Natural killer cell (primary cell): ENCODE results near the gene CHST11. TPM values are rescaled to one million over a fixed set of nuclear protein-coding genes. Genes with fewer than 3 reads are reported as not detected.

Experiments
- ATAC-seq, 3 donors: fragments of 150-1000 bp in 2 of 3; fragments of 200-7000 bp in 1 of 3; cut with Tn5 transposase; 1 replicate in 1 of 3; 2 replicates in 2 of 3; pipeline ENCODE4 v1.10.0; 2021; ENCODE audit warnings: mild to moderate bottlenecking in 2 of 3, moderate library complexity in 2 of 3
- DNase-seq, 2 donors: peaks; one replicate each; pipeline versions ENCODE4 v3.0.0 to v3.0.0-alpha.2; 2013 to 2021; ENCODE audit warnings: mixed read lengths in 1 of 2
- H3K27ac ChIP-seq: one replicate; pipeline ENCODE4 v1.5.1; 2013; ENCODE audit warnings: mild to moderate bottlenecking, low read length
- H3K27me3 ChIP-seq: one replicate; pipeline ENCODE4 v1.6.1; 2013; ENCODE audit warnings: low read length; ENCODE audit not compliant: control insufficient read depth, insufficient read depth
- H3K36me3 ChIP-seq: one replicate; pipeline ENCODE4 v1.6.1; 2013; ENCODE audit warnings: low read length; ENCODE audit not compliant: control insufficient read depth, insufficient read depth
- H3K4me1 ChIP-seq: one replicate; pipeline ENCODE4 v1.6.1; 2013; ENCODE audit warnings: low read length; ENCODE audit not compliant: control insufficient read depth, insufficient read depth
- H3K4me3 ChIP-seq: one replicate; pipeline ENCODE4 v1.5.1; 2013; ENCODE audit warnings: low read length
- H3K9me3 ChIP-seq: one replicate; pipeline ENCODE4 v1.6.1; 2013; ENCODE audit warnings: low read length; ENCODE audit not compliant: control insufficient read depth, insufficient read depth
- H3K27ac Mint-ChIP-seq, 2 donors: one replicate each; pipeline ENCODE4 v1.8.0; 2022; ENCODE audit warnings: mild to moderate bottlenecking in 2 of 2, mixed read lengths in 2 of 2, moderate library complexity in 1 of 2
- H3K27me3 Mint-ChIP-seq, 2 donors: one replicate each; pipeline ENCODE4 v1.8.0; 2022; ENCODE audit warnings: low read depth in 2 of 2, mixed read lengths in 2 of 2
- H3K36me3 Mint-ChIP-seq: one replicate; pipeline ENCODE4 v1.8.0; 2022; ENCODE audit warnings: mixed read lengths
- H3K4me1 Mint-ChIP-seq, 2 donors: one replicate each; pipeline ENCODE4 v1.8.0; 2022; ENCODE audit warnings: mixed read lengths in 2 of 2
- H3K4me3 Mint-ChIP-seq: one replicate; pipeline ENCODE4 v1.8.0; 2022; ENCODE audit warnings: mild to moderate bottlenecking, moderate library complexity, mixed read lengths
- H3K9me3 Mint-ChIP-seq, 2 donors: one replicate each; pipeline ENCODE4 v1.8.0; 2022; ENCODE audit warnings: mixed read lengths in 2 of 2
- CTCF ChIP-seq: fragments of 200-600 bp; IDR thresholded peaks from one replicate; pipeline ENCODE4 v1.8.0; 2022; ENCODE audit warnings: antibody characterized with exemption
- WGBS: methylation state at CpG from one replicate; pipeline ENCODE4 v1.1.7; 2013; ENCODE audit warnings: missing lambda C conversion rate; ENCODE audit not compliant: insufficient coverage; 5-methylcytosine and 5-hydroxymethylcytosine counted together
- intact Hi-C: fragments of 100-400 bp; cut with micrococcal nuclease; formaldehyde crosslinking; loops from one replicate; pipeline ENCODE4 v1.14.2; 2022
- total RNA-seq, 4 donors: library from RNA; stranded (reverse); fragments of 120-200 nt in 1 of 4; gene quantifications; one replicate each; pipeline versions ENCODE4 v1.2.3 to v1.2.4, GENCODE V29; 2013 to 2022

Gene CHST11
- total RNA-seq, 3 donors from 2014 or later (not counting 1 experiment from before 2014, with no cell fraction given), result 85.3 to 118 (median 96.1) TPM

GRCh38 chr12:104452087-104452486, 4.7 kb upstream of the CHST11 start:
- no peak overlapping the region for H3K27ac ChIP-seq
- Mint-ChIP-seq H3K4me3 (no peak overlapping the region), H3K27me3 (peaks cover 0 to 7% of the 10 kb centered on the region in 2 donors), H3K9me3 (no peaks in the 10 kb centered on the region), H3K36me3 (no peaks in the 10 kb centered on the region), H3K27ac (no peak overlapping the region), H3K4me1 (peaks cover 12 to 25% of the 10 kb centered on the region in 2 donors)
- intact Hi-C loops, result no loop called here
- ATAC-seq (no peak), DNase-seq (no peak)
- H3K9me3 ChIP-seq, result no peaks in the 10 kb centered on the region
- H3K27me3 ChIP-seq, result no peaks in the 10 kb centered on the region
- H3K4me1 ChIP-seq, result peaks cover 7% of the 10 kb centered on the region
- no peak for TF ChIP-seq CTCF
- WGBS, result no CpG with 5 or more reads among the region's 1 CpG
- no peak overlapping the region for H3K4me3 ChIP-seq
- H3K36me3 ChIP-seq, result no peaks in the 10 kb centered on the region

- Mint-ChIP-seq H3K36me3 (no peaks in the 10 kb centered on the region), H3K4me3 (peak overlapping the region; percentile 28), H3K27ac (no peak overlapping the region), H3K4me1 (peaks cover 12 to 25% of the 10 kb centered on the region in 2 donors), H3K27me3 (peaks cover 0 to 5% of the 10 kb centered on the region in 2 donors), H3K9me3 (no peaks in the 10 kb centered on the region)
- 94% methylated on average over 2 of the region's 2 CpGs for WGBS
- H3K9me3 ChIP-seq, result no peaks in the 10 kb centered on the region
- ATAC-seq (no peak), DNase-seq (no peak)
- no peaks in the 10 kb centered on the region for H3K27me3 ChIP-seq
- no peak overlapping the region for H3K27ac ChIP-seq
- no peaks in the 10 kb centered on the region for H3K36me3 ChIP-seq
- H3K4me3 ChIP-seq, result no peak overlapping the region
- intact Hi-C loops, result no loop called here
- H3K4me1 ChIP-seq, result peaks cover 7% of the 10 kb centered on the region
- no peak for TF ChIP-seq CTCF
These were observed 3.6 kb upstream of the CHST11 start for GRCh38 chr12:104453133-104453532.

GRCh38 chr12:104454997-104455396, 1.8 kb upstream of the CHST11 start:
- Histone ChIP-seq H3K36me3 (no peaks in the 10 kb centered on the region), H3K27me3 (no peaks in the 10 kb centered on the region), H3K4me3 (no peak overlapping the region), H3K9me3 (no peaks in the 10 kb centered on the region), H3K4me1 (peaks cover 16% of the 10 kb centered on the region), H3K27ac (no peak overlapping the region)
- DNase-seq (no peak), ATAC-seq (no peak)
- Mint-ChIP-seq H3K9me3 (no peaks in the 10 kb centered on the region), H3K27ac (peak overlapping the region in 1 of 2 donors; percentile 93), H3K4me1 (peaks cover 26 to 39% of the 10 kb centered on the region in 2 donors), H3K4me3 (no peak overlapping the region), H3K36me3 (no peaks in the 10 kb centered on the region), H3K27me3 (peaks cover 0 to 5% of the 10 kb centered on the region in 2 donors)
- TF ChIP-seq CTCF, result no peak
- WGBS, result 95% methylated on average over 1 of the region's 1 CpG
- intact Hi-C loops, result no loop called here
